H1 (cell line): ENCODE data around the gene TPM2. TPM values are rescaled to one million over a fixed set of nuclear protein-coding genes. Genes with fewer than 3 reads are reported as not detected.

ENCODE experiments used
- CTCF ChIA-PET: fragments of 300-600 bp; sonication (Branson Sonifier 250); formaldehyde crosslinking; loops from one replicate; lab custom pipeline; 2021; ENCODE audit not compliant: partially characterized antibody; lab: Charles Lee
- POLR2A ChIA-PET: fragments of 300-600 bp; sonication (Branson Sonifier 250); formaldehyde crosslinking; loops from one replicate; lab custom pipeline; 2021; ENCODE audit warnings: inconsistent platforms; ENCODE audit not compliant: partially characterized antibody; lab: Charles Lee
- DNase-seq, 2 experiments: peaks; one replicate each; pipeline versions ENCODE4 v3.0.0 to v3.0.0-alpha.2; 2010 to 2022; ENCODE audit warnings: low spot score in 2 of 2, low read depth in 1 of 2, mixed read lengths in 1 of 2
- FAIRE-seq: peaks from 2 replicates; lab custom pipeline; 2011; peaks lifted over from hg19 to GRCh38; lab: Jason Lieb, UNC
- H2AFZ ChIP-seq: 2 replicates; pipeline ENCODE4 v1.8.1; 2012; ENCODE audit warnings: low read length, inconsistent platforms
- H2AK5ac ChIP-seq: 2 replicates; pipeline ENCODE4 v1.6.1; 2013; ENCODE audit warnings: low read depth, low read length
- H2BK120ac ChIP-seq: replicated peaks from 2 replicates; pipeline ENCODE3; 2013; ENCODE audit warnings: low read depth, low read length, inconsistent platforms
- H2BK12ac ChIP-seq: 2 replicates; pipeline ENCODE4 v1.6.1; 2013; ENCODE audit warnings: low read depth, low read length
- H2BK15ac ChIP-seq: 2 replicates; pipeline ENCODE4 v1.6.1; 2013; ENCODE audit warnings: low read length
- H2BK20ac ChIP-seq: 2 replicates; pipeline ENCODE4 v1.6.1; 2013; ENCODE audit warnings: low read length
- H2BK5ac ChIP-seq: 2 replicates; pipeline ENCODE4 v1.6.1; 2013; ENCODE audit warnings: low read depth, low read length
- H3K14ac ChIP-seq: 2 replicates; pipeline ENCODE4 v1.6.1; 2013; ENCODE audit warnings: inconsistent platforms; ENCODE audit not compliant: insufficient read length
- H3K18ac ChIP-seq: 2 replicates; pipeline ENCODE4 v1.6.1; 2013; ENCODE audit warnings: low read length; ENCODE audit errors: extremely low read depth
- H3K23ac ChIP-seq: 2 replicates; pipeline ENCODE4 v1.6.1; 2013; ENCODE audit warnings: inconsistent platforms; ENCODE audit not compliant: insufficient read length
- H3K23me2 ChIP-seq: 2 replicates; pipeline ENCODE4 v1.6.1; 2013; ENCODE audit warnings: low read depth, low read length
- H3K27ac ChIP-seq: 2 replicates; pipeline ENCODE4 v1.6.1; 2011; ENCODE audit warnings: low read depth, low read length, inconsistent platforms
- H3K27me3 ChIP-seq, 4 experiments: replicated peaks in 1 of 4; 1 replicate in 1 of 4; 2 replicates in 3 of 4; pipeline versions ENCODE4 v1.6.1 to v1.8.1; 2011 to 2013; ENCODE audit warnings: low read length in 3 of 4, mild to moderate bottlenecking in 3 of 4, inconsistent platforms in 2 of 4, mixed read lengths in 2 of 4, moderate library complexity in 1 of 4; ENCODE audit not compliant: control insufficient read depth in 3 of 4, insufficient read depth in 3 of 4; ENCODE audit errors: extremely low read depth in 1 of 4
- H3K36me3 ChIP-seq, 4 experiments: 2 replicates each; pipeline versions ENCODE4 v1.6.1 to v1.8.1; 2011 to 2013; ENCODE audit warnings: mild to moderate bottlenecking in 4 of 4, low read length in 3 of 4, moderate library complexity in 2 of 4, control low read depth in 1 of 4, inconsistent platforms in 1 of 4; ENCODE audit not compliant: insufficient read depth in 4 of 4, control insufficient read depth in 2 of 4
- H3K4ac ChIP-seq: replicated peaks from 2 replicates; pipeline ENCODE3; 2013; ENCODE audit warnings: low read length, low read depth, mixed read lengths, inconsistent platforms; ENCODE audit not compliant: insufficient read length
- H3K4me1 ChIP-seq, 4 experiments: replicated peaks in 1 of 4; 1 replicate in 1 of 4; 2 replicates in 3 of 4; pipeline versions ENCODE4 v1.6.1 to v1.8.1; 2011 to 2013; ENCODE audit warnings: low read length in 3 of 4, inconsistent platforms in 2 of 4, mixed read lengths in 1 of 4; ENCODE audit not compliant: insufficient read depth in 4 of 4, control insufficient read depth in 3 of 4
- H3K4me2 ChIP-seq, 2 experiments: 2 replicates each; pipeline versions ENCODE4 v1.6.1 to v1.8.1; 2011 to 2013; ENCODE audit warnings: low read depth in 2 of 2, low read length in 2 of 2, control low read depth in 1 of 2, inconsistent platforms in 1 of 2, mild to moderate bottlenecking in 1 of 2; ENCODE audit not compliant: insufficient read depth in 1 of 2
- H3K4me3 ChIP-seq, 4 experiments: fragments of 200-600, 300-600 bp in 1 of 4; sonication (generic), shearing (Covaris generic), sonication (Bioruptor Twin) in 1 of 4; 2 replicates each; pipeline versions ENCODE4 v1.5.1 to v1.8.1; 2011 to 2016; ENCODE audit warnings: low read length in 4 of 4, low read depth in 3 of 4, control low read depth in 2 of 4, inconsistent platforms in 2 of 4, mild to moderate bottlenecking in 2 of 4, mixed read lengths in 1 of 4, moderate library complexity in 1 of 4; ENCODE audit not compliant: insufficient read depth in 2 of 4; ENCODE audit errors: extremely low read depth in 1 of 4
- H3K56ac ChIP-seq: replicated peaks from 2 replicates; pipeline ENCODE3; 2013; ENCODE audit warnings: low read depth, mild to moderate bottlenecking, mixed read lengths, low read length, inconsistent platforms; ENCODE audit not compliant: insufficient read length
- H3K79me1 ChIP-seq: 2 replicates; pipeline ENCODE4 v1.6.1; 2013; ENCODE audit warnings: low read depth, low read length, control low read depth
- H3K79me2 ChIP-seq, 2 experiments: 2 replicates each; pipeline versions ENCODE4 v1.6.1 to v1.8.1; 2012 to 2013; ENCODE audit warnings: low read length in 2 of 2, mild to moderate bottlenecking in 2 of 2, inconsistent platforms in 1 of 2; ENCODE audit not compliant: insufficient read depth in 2 of 2, control insufficient read depth in 1 of 2
- H3K9ac ChIP-seq, 4 experiments: replicated peaks in 1 of 4; 1 replicate in 1 of 4; 2 replicates in 3 of 4; pipeline versions ENCODE4 v1.6.1 to v1.8.1; 2011 to 2013; ENCODE audit warnings: low read depth in 3 of 4, low read length in 3 of 4, control low read depth in 2 of 4, mild to moderate bottlenecking in 2 of 4, moderate library complexity in 2 of 4, inconsistent platforms in 1 of 4; ENCODE audit errors: extremely low read depth in 1 of 4
- H3K9me3 ChIP-seq, 2 experiments: 2 replicates each; pipeline versions ENCODE4 v1.6.1 to v1.8.1; 2012 to 2013; ENCODE audit warnings: mild to moderate bottlenecking in 2 of 2, moderate library complexity in 2 of 2, control low read depth in 1 of 2, inconsistent platforms in 1 of 2, low read depth in 1 of 2, low read length in 1 of 2, mixed read lengths in 1 of 2; ENCODE audit not compliant: insufficient read depth in 2 of 2
- H4K20me1 ChIP-seq, 2 experiments: replicated peaks in 1 of 2; 2 replicates each; pipeline versions ENCODE3 to v1.8.1; 2011 to 2013; ENCODE audit warnings: inconsistent platforms in 2 of 2, low read length in 2 of 2, mild to moderate bottlenecking in 1 of 2; ENCODE audit not compliant: insufficient read depth in 2 of 2, control insufficient read depth in 1 of 2
- H4K5ac ChIP-seq: 2 replicates; pipeline ENCODE4 v1.6.1; 2013; ENCODE audit warnings: low read length, low read depth, mixed read lengths, inconsistent platforms; ENCODE audit not compliant: insufficient read length
- H4K8ac ChIP-seq: 2 replicates; pipeline ENCODE4 v1.8.0; 2013; ENCODE audit warnings: mild to moderate bottlenecking, moderate library complexity, low read length, inconsistent platforms; ENCODE audit not compliant: insufficient read depth; ENCODE audit errors: extremely low read depth
- H4K91ac ChIP-seq: replicated peaks from 2 replicates; pipeline ENCODE3; 2013; ENCODE audit warnings: low read length, mixed read lengths, inconsistent platforms; ENCODE audit not compliant: insufficient read length
- ASH2L ChIP-seq: fragments of 200-600, 300-600 bp; sonication (generic); IDR thresholded peaks from one replicate; pipeline ENCODE4 v1.7.1; 2017; ENCODE audit warnings: low read length
- BACH1 ChIP-seq: IDR thresholded peaks from 2 replicates; pipeline ENCODE4 v1.6.1; 2012; ENCODE audit warnings: low read length, improper control_type of control experiment
- EP300 ChIP-seq, 2 experiments: IDR thresholded peaks; 1 replicate in 1 of 2; 2 replicates in 1 of 2; pipeline ENCODE4 v1.6.1; 2011 to 2012; ENCODE audit warnings: low read depth in 2 of 2, low read length in 2 of 2, mild to moderate bottlenecking in 2 of 2, borderline replicate concordance in 1 of 2, inconsistent platforms in 1 of 2, moderate library complexity in 1 of 2
- KDM1A ChIP-seq: fragments of 200-600, 300-600 bp; sonication (generic); IDR thresholded peaks from 2 replicates; pipeline ENCODE4 v1.7.1; 2016; ENCODE audit warnings: mild to moderate bottlenecking, low read length, borderline replicate concordance
- KDM5A ChIP-seq: fragments of 200-600 bp; IDR thresholded peaks from 2 replicates; pipeline ENCODE4 v1.7.1; 2012; ENCODE audit warnings: mild to moderate bottlenecking, low read length, inconsistent platforms, mixed read lengths
- MAFK ChIP-seq: IDR thresholded peaks from 2 replicates; pipeline ENCODE4 v1.6.1; 2012; ENCODE audit warnings: low read depth, mild to moderate bottlenecking, improper control_type of control experiment, low read length
- RFX5 ChIP-seq: IDR thresholded peaks from 2 replicates; pipeline ENCODE4 v1.6.1; 2011; ENCODE audit warnings: low read depth, low read length, improper control_type of control experiment, borderline replicate concordance
- RXRA ChIP-seq: IDR thresholded peaks from 2 replicates; pipeline ENCODE4 v1.6.1; 2011; ENCODE audit warnings: low read depth, mild to moderate bottlenecking, low read length, moderate library complexity; ENCODE audit not compliant: insufficient read depth
- YY1 ChIP-seq: IDR thresholded peaks from 2 replicates; pipeline ENCODE4 v1.6.1; 2011; ENCODE audit warnings: low read depth, mild to moderate bottlenecking, low read length
- WGBS, 2 experiments: shearing (Covaris generic) in 1 of 2; methylation state at CpG; one replicate each; pipeline versions ENCODE4 v1.1.6 to v1.1.7; 2013 to 2015; ENCODE audit warnings: low lambda C conversion rate in 2 of 2, mixed read lengths in 2 of 2, inconsistent platforms in 1 of 2, low coverage in 1 of 2, missing lambda C conversion rate in 1 of 2; ENCODE audit not compliant: insufficient replicate concordance in 2 of 2, insufficient coverage in 1 of 2, insufficient read length in 1 of 2; ENCODE audit errors: extremely low coverage in 1 of 2, missing lambda C conversion rate in 1 of 2; 5-methylcytosine and 5-hydroxymethylcytosine counted together
- polyA plus RNA-seq, 7 experiments: library from polyadenylated mRNA; depleted of rRNA in 3 of 7; stranded (reverse) in 5 of 7; unstranded in 2 of 7; fragments of >200 nt in 5 of 7; fragments of 200-250 nt in 2 of 7; gene quantifications; 1 replicate in 5 of 7; 2 replicates in 1 of 7; 4 replicates in 1 of 7; pipeline versions ENCODE4 v1.2.1 to v1.2.3, GENCODE V29; 2011 to 2013; ENCODE audit warnings: missing spikeins in 2 of 7, mixed read lengths in 2 of 7
- total RNA-seq: library from RNA; stranded (reverse); fragmentation: NEBNext Ultra II Directional; extraction: Animal tissue kit (Norgen Biotek cat#: 25700); gene quantifications from 2 replicates; pipeline ENCODE4 v1.2.1, GENCODE V29; 2021
- TF ChIP-seq, protein P1 (sequence below), 3 experiments: IDR thresholded peaks; 1 replicate in 2 of 3; 2 replicates in 1 of 3; pipeline versions ENCODE4 v1.5.1 to v1.6.1; 2011; ENCODE audit warnings: low read length in 3 of 3, mild to moderate bottlenecking in 3 of 3, inconsistent platforms in 2 of 3, low read depth in 1 of 3, moderate library complexity in 1 of 3; ENCODE audit not compliant: insufficient read depth in 1 of 3; ENCODE audit errors: control extremely low read depth in 1 of 3
- TF ChIP-seq, protein P2 (sequence below): IDR thresholded peaks from 2 replicates; pipeline ENCODE4 v1.6.1; 2012; ENCODE audit warnings: inconsistent platforms

TPM2 gene
- total and polyA plus RNA-seq, 2 of the 8 experiments (the other 6 are each of a cell fraction or from before 2014, with no cell fraction given): 62.5 to 181 TPM

DNA sequence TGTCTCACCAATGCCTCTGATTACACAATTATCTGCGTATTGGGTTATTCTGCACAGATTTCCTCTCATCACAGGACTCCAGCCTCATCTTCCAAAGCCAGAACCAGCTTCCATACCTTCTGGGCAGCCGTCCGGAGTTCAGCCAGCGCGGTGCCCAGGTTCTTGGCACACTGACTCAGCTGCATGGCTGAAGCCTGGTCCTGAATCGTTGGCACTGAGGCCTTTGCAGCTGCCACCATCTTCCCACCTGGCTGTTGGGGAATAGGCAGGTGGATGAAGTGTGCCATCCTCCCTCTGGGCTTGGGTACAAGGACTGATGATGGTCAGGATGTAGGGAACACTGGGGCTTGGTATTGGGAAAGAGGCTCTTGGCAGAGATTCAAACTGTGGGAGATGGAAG is 24.4 kb upstream of the TPM2 start:
- WGBS, 2 experiments: 90% methylated on average over 6 of the region's 6 CpGs; no CpG with 5 or more reads in 1 of the 2 experiments
- Histone ChIP-seq H3K4me1 (no peaks in the 10 kb centered on the region), H4K8ac (no peak overlapping the region), H2AK5ac (no peak overlapping the region), H3K56ac (no peak overlapping the region), H3K4ac (no peak overlapping the region), H4K20me1 (peaks cover 0 to 2% of the 10 kb centered on the region in 2 experiments), H2AFZ (no peak overlapping the region), H2BK12ac (no peak overlapping the region), H3K23ac (no peak overlapping the region), H3K27ac (no peak overlapping the region), H3K18ac (no peak overlapping the region), H3K4me2 (no peak overlapping the region), H3K9ac (no peak overlapping the region), H3K79me1 (peaks cover 3% of the 10 kb centered on the region; the same call in 1 of the 2 replicates), H3K9me3 (no peaks in the 10 kb centered on the region), H4K91ac (no peak overlapping the region), H2BK5ac (no peak overlapping the region), H2BK120ac (no peak overlapping the region), H4K5ac (no peak overlapping the region), H3K4me3 (no peak overlapping the region), H2BK20ac (no peak overlapping the region), H3K14ac (no peak overlapping the region), H2BK15ac (no peak overlapping the region), H3K23me2 (no peaks in the 10 kb centered on the region), H3K27me3 (no peaks in the 10 kb centered on the region), H3K36me3 (peaks cover 28 to 86% (median 59%) of the 10 kb centered on the region in 4 experiments; a peak in 7 of 8 replicates), H3K79me2 (no peaks in the 10 kb centered on the region)
- DNase-seq (no peak), FAIRE-seq (no peak)
- ChIA-PET POLR2A (interaction anchor here (1.1 to 10.5 kb wide), 2 partner anchors 13 to 21 kb away, joined by 3 to 51 read pairs; no protein-coding TSS in a partner anchor), CTCF (interaction anchor here (0.5 to 13.8 kb wide), 7 partner anchors 9 to 186 kb away, joined by 3 to 199 read pairs (median 20); partner anchors contain the start of genes ARHGEF39, CCDC107, CREB3 and RMRP)
- TF ChIP-seq YY1: no peak
- no peak for TF ChIP-seq KDM1A
- no peak for TF ChIP-seq ASH2L
- no peak for TF ChIP-seq KDM5A
- TF ChIP-seq, protein P1, sequence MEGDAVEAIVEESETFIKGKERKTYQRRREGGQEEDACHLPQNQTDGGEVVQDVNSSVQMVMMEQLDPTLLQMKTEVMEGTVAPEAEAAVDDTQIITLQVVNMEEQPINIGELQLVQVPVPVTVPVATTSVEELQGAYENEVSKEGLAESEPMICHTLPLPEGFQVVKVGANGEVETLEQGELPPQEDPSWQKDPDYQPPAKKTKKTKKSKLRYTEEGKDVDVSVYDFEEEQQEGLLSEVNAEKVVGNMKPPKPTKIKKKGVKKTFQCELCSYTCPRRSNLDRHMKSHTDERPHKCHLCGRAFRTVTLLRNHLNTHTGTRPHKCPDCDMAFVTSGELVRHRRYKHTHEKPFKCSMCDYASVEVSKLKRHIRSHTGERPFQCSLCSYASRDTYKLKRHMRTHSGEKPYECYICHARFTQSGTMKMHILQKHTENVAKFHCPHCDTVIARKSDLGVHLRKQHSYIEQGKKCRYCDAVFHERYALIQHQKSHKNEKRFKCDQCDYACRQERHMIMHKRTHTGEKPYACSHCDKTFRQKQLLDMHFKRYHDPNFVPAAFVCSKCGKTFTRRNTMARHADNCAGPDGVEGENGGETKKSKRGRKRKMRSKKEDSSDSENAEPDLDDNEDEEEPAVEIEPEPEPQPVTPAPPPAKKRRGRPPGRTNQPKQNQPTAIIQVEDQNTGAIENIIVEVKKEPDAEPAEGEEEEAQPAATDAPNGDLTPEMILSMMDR (IDR thresholded peaks at IDR 0.05; ENCODE audit: control extremely low read depth in 1 of 3, insufficient read depth in 1 of 3, low read depth in 1 of 3, low read length in 3 of 3): no peak
- TF ChIP-seq RFX5: no peak
- TF ChIP-seq MAFK: no peak
- TF ChIP-seq RXRA: no peak
- TF ChIP-seq EP300 (IDR thresholded peaks at IDR 0.05; ENCODE audit: borderline replicate concordance in 1 of 2, low read depth in 2 of 2, low read length in 2 of 2): no peak
- TF ChIP-seq BACH1: no peak
- TF ChIP-seq, protein P2, sequence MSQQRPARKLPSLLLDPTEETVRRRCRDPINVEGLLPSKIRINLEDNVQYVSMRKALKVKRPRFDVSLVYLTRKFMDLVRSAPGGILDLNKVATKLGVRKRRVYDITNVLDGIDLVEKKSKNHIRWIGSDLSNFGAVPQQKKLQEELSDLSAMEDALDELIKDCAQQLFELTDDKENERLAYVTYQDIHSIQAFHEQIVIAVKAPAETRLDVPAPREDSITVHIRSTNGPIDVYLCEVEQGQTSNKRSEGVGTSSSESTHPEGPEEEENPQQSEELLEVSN: no peak
